OCI-LY1 (cell line): ENCODE measurements around the gene IFNAR2.

Experiments used
- CTCF ChIP-seq: fragments of 200-600 bp; sonication (generic), shearing (Covaris generic); IDR thresholded peaks from 2 replicates; pipeline ENCODE4 v1.5.1; 2017; ENCODE audit warnings: mild to moderate bottlenecking, antibody characterized with exemption, low read length, moderate library complexity, mixed read lengths
- EZH2 ChIP-seq: fragments of 200-600 bp; sonication (generic), shearing (Covaris generic); IDR thresholded peaks from 2 replicates; pipeline ENCODE4 v1.8.0; 2017; ENCODE audit warnings: borderline replicate concordance, mixed run types, mild to moderate bottlenecking, antibody characterized with exemption, low read length, moderate library complexity, mixed read lengths

GRCh38 chr21:33229099-33229783, 497 bp upstream of the IFNAR2 start:
- TF ChIP-seq CTCF (no peak), EZH2 (no peak)
